ENCODE measurements around the gene KCNN4.

KCNN4 gene

DNA sequence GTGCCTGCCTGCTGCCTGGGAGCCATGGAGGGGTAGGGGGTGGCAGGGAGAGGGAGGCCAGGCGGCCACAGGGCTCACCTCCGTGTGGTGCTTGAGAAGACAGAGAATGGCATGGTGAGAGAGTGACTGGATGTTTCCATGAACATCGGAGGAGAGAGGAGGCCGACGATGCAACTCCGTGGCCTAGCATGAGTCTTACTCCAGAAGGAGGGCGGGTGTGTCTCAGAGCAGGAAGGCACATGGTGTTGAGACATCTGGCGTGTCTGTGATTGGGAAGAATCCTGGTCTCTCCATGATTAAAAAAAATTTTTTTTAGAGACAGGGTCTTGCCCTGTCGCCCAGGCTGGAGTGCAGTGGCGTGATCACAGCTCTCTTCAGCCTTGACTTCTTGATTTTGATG is 59.8 kb downstream of the KCNN4 start:
- TF ChIP-seq POLR2AphosphoS5 (IDR thresholded peaks at IDR 0.05; ENCODE audit: low read depth, low read length) (no peak), POLR2A (IDR thresholded peaks at IDR 0.05; ENCODE audit: low read depth, low read length) (no peak)
- DNase-seq (ENCODE audit: insufficient read length) = no peak
- FAIRE-seq = no peak

DNA sequence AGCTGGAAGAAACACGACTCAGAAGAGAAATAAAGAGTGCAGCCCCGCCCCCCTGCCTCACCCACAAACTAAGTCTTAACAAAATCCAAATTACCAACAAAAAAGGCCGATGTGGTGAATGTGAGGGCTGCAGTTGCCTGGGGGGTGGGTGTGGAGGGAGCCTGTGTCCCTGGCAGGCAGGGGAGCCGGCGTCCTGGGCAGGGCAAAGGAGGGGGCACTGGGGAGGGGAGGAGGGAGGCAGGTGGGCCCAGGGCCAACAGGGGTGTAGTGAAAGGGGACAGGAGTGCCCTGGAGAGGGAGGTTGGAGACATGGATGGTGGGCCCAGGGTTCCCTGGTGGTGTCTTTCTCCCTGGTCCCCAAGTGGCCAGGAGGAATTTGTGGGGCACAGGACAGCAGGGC is 60.9 kb downstream of the KCNN4 start:
- TF ChIP-seq TAF1 (IDR thresholded peaks at IDR 0.05; ENCODE audit: borderline replicate concordance, low read depth, low read length) = no peak
- TF ChIP-seq POLR2A (IDR thresholded peaks at IDR 0.05; ENCODE audit: low read depth, low read length) = no peak
- no peak for TF ChIP-seq POLR2AphosphoS5 (IDR thresholded peaks at IDR 0.05; ENCODE audit: low read depth, low read length)
- DNase-seq (ENCODE audit: insufficient read length) (no peak), FAIRE-seq (no peak)

DNA sequence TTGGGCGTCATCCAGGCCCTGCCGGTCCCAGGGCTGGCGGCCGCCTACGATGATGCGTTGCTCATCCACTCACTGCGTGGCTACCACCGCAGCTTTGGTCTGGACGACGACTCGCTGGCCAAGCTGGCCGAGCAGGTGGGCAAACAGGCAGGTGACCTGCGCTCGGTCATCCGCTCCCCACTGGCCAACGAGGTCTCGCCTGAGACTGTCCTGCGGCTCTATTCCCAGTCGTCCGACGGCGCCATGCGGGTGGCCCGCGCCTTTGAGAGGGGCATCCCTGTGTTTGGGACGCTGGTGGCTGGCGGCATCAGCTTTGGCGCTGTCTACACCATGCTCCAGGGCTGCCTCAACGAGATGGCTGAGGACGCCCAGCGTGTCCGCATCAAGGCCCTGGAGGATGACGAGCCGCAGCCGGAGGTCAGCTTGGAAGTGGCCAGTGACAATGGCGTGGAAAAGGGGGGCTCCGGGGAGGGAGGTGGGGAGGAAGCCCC is 61.4 kb downstream of the KCNN4 start:
- DNase-seq (ENCODE audit: insufficient read length) (no peak), FAIRE-seq (no peak)
- TF ChIP-seq TAF1 (IDR thresholded peaks at IDR 0.05; ENCODE audit: borderline replicate concordance, low read depth, low read length) = no peak
- no peak for TF ChIP-seq POLR2AphosphoS5 (IDR thresholded peaks at IDR 0.05; ENCODE audit: low read depth, low read length)
- no peak for TF ChIP-seq POLR2A (IDR thresholded peaks at IDR 0.05; ENCODE audit: low read depth, low read length)

DNA sequence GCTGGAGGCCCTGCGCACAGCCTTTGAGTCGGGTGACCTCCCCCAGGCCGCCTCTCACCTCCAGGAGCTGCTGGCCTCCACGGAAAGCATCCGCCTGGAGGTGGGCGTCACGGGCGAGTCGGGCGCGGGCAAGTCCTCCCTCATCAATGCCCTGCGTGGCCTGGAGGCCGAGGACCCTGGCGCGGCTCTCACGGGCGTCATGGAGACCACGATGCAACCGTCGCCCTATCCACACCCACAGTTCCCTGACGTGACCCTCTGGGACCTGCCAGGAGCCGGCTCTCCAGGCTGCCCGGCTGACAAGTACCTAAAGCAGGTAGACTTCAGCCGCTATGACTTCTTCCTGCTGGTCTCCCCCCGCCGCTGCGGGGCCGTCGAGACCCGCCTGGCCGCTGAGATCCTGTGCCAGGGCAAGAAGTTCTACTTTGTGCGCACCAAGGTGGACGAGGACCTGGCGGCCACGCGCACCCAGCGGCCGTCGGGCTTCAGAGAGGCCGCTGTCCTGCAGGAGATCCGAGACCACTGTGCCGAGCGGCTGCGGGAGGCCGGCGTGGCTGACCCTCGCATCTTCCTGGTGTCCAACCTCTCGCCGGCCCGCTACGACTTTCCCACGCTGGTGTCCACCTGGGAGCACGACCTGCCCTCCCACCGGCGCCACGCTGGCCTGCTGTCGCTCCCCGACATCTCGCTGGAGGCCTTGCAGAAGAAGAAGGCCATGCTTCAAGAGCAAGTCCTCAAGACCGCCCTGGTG is 62.0 kb downstream of the KCNN4 start:
- TF ChIP-seq POLR2AphosphoS5 (IDR thresholded peaks at IDR 0.05; ENCODE audit: low read depth, low read length) = no peak
- no peak for TF ChIP-seq POLR2A (IDR thresholded peaks at IDR 0.05; ENCODE audit: low read depth, low read length)
- TF ChIP-seq TAF1 (IDR thresholded peaks at IDR 0.05; ENCODE audit: borderline replicate concordance, low read depth, low read length) = no peak
- DNase-seq (ENCODE audit: insufficient read length) = no peak
- no peak for FAIRE-seq
